HepG2 (cell line): ENCODE data around the gene SCIN. TPM values are rescaled to one million over a fixed set of nuclear protein-coding genes. Genes with fewer than 3 reads are reported as not detected.
"Not testable (repeated sequence)": the region's sequence is repeated elsewhere in the genome, so short reads cannot be mapped to it uniquely, and the experiment has no call there.

Experiments
- ATAC-seq: fragments of 200-7000 bp; cut with Tn5 transposase; 3 replicates; pipeline ENCODE4 v1.9.1; 2020; ENCODE audit warnings: mild to moderate bottlenecking, moderate library complexity
- BruUV-seq: library from RNA; stranded (reverse); fragments of 400-500 nt; replicated peaks from 2 replicates; lab custom pipeline; 2021; lab: Mats Ljungman, UMichigan
- CTCF ChIA-PET: fragments of 300-600 bp; formaldehyde crosslinking; extraction: SDS; loops from one replicate; lab custom pipeline; 2021; ENCODE audit warnings: low total read pairs, inconsistent platforms, low intra/inter-chr PET ratio; lab: Yijun Ruan, JAX
- POLR2A ChIA-PET: fragments of 350-600 bp; sonication (Branson Sonifier 250); formaldehyde crosslinking; loops from one replicate; lab custom pipeline; 2020; ENCODE audit warnings: antibody characterized with exemption, inconsistent platforms; lab: Yijun Ruan, JAX
- DNase-seq: peaks from one replicate; pipeline ENCODE4 v3.0.0-alpha.2; 2015; ENCODE audit warnings: low spot score
- FAIRE-seq: peaks from 3 replicates; lab custom pipeline; 2011; peaks lifted over from hg19 to GRCh38; lab: Jason Lieb, UNC
- H2AFZ ChIP-seq: one replicate; pipeline ENCODE4 v1.6.1; 2011; ENCODE audit warnings: low read length, inconsistent platforms
- H3K27ac ChIP-seq: fragments of 300-600 bp; 3 replicates; pipeline ENCODE4 v1.8.0; 2011; ENCODE audit warnings: mixed run types, mild to moderate bottlenecking, mixed read lengths, low read length, inconsistent platforms; ENCODE audit not compliant: insufficient read depth; ENCODE audit errors: extremely low read length
- H3K27me3 ChIP-seq, 2 experiments: fragments of 200-600 bp in 1 of 2; 2 replicates in 1 of 2; 3 replicates in 1 of 2; pipeline versions ENCODE4 v1.6.0 to v1.8.0; 2011; ENCODE audit warnings: low read length in 2 of 2, mild to moderate bottlenecking in 2 of 2, moderate library complexity in 2 of 2, inconsistent platforms in 1 of 2; ENCODE audit not compliant: insufficient read depth in 2 of 2, control insufficient read depth in 1 of 2
- H3K36me3 ChIP-seq, 2 experiments: fragments of 200-600 bp in 1 of 2; replicated peaks in 1 of 2; 2 replicates in 1 of 2; 3 replicates in 1 of 2; pipeline versions ENCODE4 v1.5.1 to v1.8.0; 2011; ENCODE audit warnings: low read length in 2 of 2, inconsistent platforms in 1 of 2; ENCODE audit not compliant: insufficient read depth in 2 of 2, control insufficient read depth in 1 of 2
- H3K4me1 ChIP-seq: 2 replicates; pipeline ENCODE4 v1.5.1; 2012; ENCODE audit warnings: low read length, inconsistent platforms; ENCODE audit not compliant: insufficient read depth
- H3K4me2 ChIP-seq: 2 replicates; pipeline ENCODE4 v1.6.0; 2011; ENCODE audit warnings: low read depth, low read length, inconsistent platforms
- H3K4me3 ChIP-seq, 3 experiments: fragments of 200-600 bp in 1 of 3; sonication (generic), shearing (Covaris generic) in 1 of 3; replicated peaks in 1 of 3; 2 replicates each; pipeline ENCODE4 v1.5.1; 2011 to 2016; ENCODE audit warnings: low read length in 3 of 3, inconsistent platforms in 2 of 3, low read depth in 2 of 3, mild to moderate bottlenecking in 2 of 3, control low read depth in 1 of 3, mixed read lengths in 1 of 3; ENCODE audit not compliant: insufficient read depth in 1 of 3
- H3K79me2 ChIP-seq: one replicate; pipeline ENCODE4 v1.6.1; 2011; ENCODE audit warnings: low read length, inconsistent platforms; ENCODE audit not compliant: insufficient read depth
- H3K9ac ChIP-seq: 2 replicates; pipeline ENCODE4 v1.6.0; 2011; ENCODE audit warnings: mild to moderate bottlenecking, low read depth, low read length, inconsistent platforms; ENCODE audit not compliant: insufficient read depth
- H3K9me3 ChIP-seq: 2 replicates; pipeline ENCODE4 v1.5.1; 2012; ENCODE audit warnings: mild to moderate bottlenecking, low read length
- H4K20me1 ChIP-seq: 2 replicates; pipeline ENCODE4 v1.6.0; 2011; ENCODE audit warnings: inconsistent platforms, mild to moderate bottlenecking, low read length, moderate library complexity; ENCODE audit not compliant: insufficient read depth
- CREB1 ChIP-seq, 2 experiments: fragments of 450-650 bp in 1 of 2; IDR thresholded peaks; 2 replicates each; pipeline ENCODE4 v1.6.1; 2016 to 2017; ENCODE audit warnings: control low read depth in 1 of 2, mild to moderate bottlenecking in 1 of 2, missing compliant biosample characterization in 1 of 2, missing genetic modification characterization in 1 of 2
- DZIP1 ChIP-seq: sonication (generic); formaldehyde crosslinking; IDR thresholded peaks from 2 replicates; pipeline ENCODE4 v1.5.0; 2020; ENCODE audit warnings: mild to moderate bottlenecking, missing genetic modification reagents
- HIC2 ChIP-seq: sonication (generic); formaldehyde crosslinking; IDR thresholded peaks from 2 replicates; pipeline ENCODE4 v1.9.0; 2022; ENCODE audit warnings: low read depth, missing genetic modification reagents
- HNF4G ChIP-seq, 2 experiments: sonication (generic) in 1 of 2; formaldehyde crosslinking in 1 of 2; IDR thresholded peaks; 2 replicates each; pipeline versions ENCODE4 v1.4.0 to v1.6.1; 2011 to 2020; ENCODE audit warnings: borderline replicate concordance in 2 of 2, low read depth in 2 of 2, mild to moderate bottlenecking in 2 of 2, low read length in 1 of 2, missing genetic modification reagents in 1 of 2, moderate library complexity in 1 of 2
- ZNF746 ChIP-seq: sonication (generic); formaldehyde crosslinking; IDR thresholded peaks from 2 replicates; pipeline ENCODE4 v1.8.0; 2022; ENCODE audit warnings: mild to moderate bottlenecking, missing genetic modification reagents
- WGBS: methylation state at CpG from one replicate; pipeline ENCODE4 v1.1.6; 2017; ENCODE audit warnings: low lambda C conversion rate; 5-methylcytosine and 5-hydroxymethylcytosine counted together
- in situ Hi-C: cut with HindIII; loops from 2 replicates; pipeline ENCODE4 v1.10.0; 2017; ENCODE audit warnings: low pct_unique_long_range_greater_than_20kb; ENCODE audit not compliant: extremely low pct_ligation_motif_present
- intact Hi-C: fragments of 100-400 bp; cut with micrococcal nuclease; formaldehyde crosslinking; loops from one replicate; pipeline ENCODE4 v1.10.0; 2022; ENCODE audit not compliant: unreplicated experiment
- polyA plus RNA-seq, 8 experiments: library from polyadenylated mRNA; depleted of rRNA in 3 of 8; stranded (reverse) in 7 of 8; unstranded in 1 of 8; fragments of >200 nt; fragmentation: Illumina TruSeq in 4 of 8; extraction: Trizol in 4 of 8; gene quantifications; 2 replicates each; pipeline versions ENCODE4 v1.2.1 to v1.2.3, GENCODE V29; 2011 to 2016; ENCODE audit warnings: low read depth in 4 of 8, missing spikeins in 1 of 8, mixed read lengths in 1 of 8; ENCODE audit not compliant: insufficient read depth in 1 of 8
- total RNA-seq, 5 experiments: library from RNA; depleted of rRNA; stranded (reverse); fragments of >200 nt; fragmentation: Illumina TruSeq; extraction: Trizol; gene quantifications; 2 replicates each; pipeline ENCODE4 v1.2.3, GENCODE V29; 2016; ENCODE audit warnings: low read depth in 1 of 5

Gene SCIN
- total and polyA plus RNA-seq, 2 of the 13 experiments (the other 11 are each of a cell fraction or from before 2014, with no cell fraction given), result not detected

- ATAC-seq, H4K20me1 ChIP-seq, H2AFZ ChIP-seq, H3K79me2 ChIP-seq, H3K4me1 ChIP-seq, H3K9me3 ChIP-seq, DNase-seq, H3K4me2 ChIP-seq, H3K36me3 ChIP-seq, BruUV-seq, H3K9ac ChIP-seq, FAIRE-seq, POLR2A ChIA-PET, CTCF ChIA-PET, H3K27ac ChIP-seq, H3K27me3 ChIP-seq, H3K4me3 ChIP-seq: not testable (repeated sequence)
- in situ Hi-C loops, result loop anchor here (5.0 to 10.0 kb wide), 2 partner anchors 97 to 735 kb away; no protein-coding TSS in a partner anchor
- intact Hi-C loops, result loop anchor here (10.0 kb wide), 1 partner anchor 587 kb away; no protein-coding TSS in a partner anchor
- WGBS, result 0% methylated on average over 1 of the region's 1 CpG
These were observed 42.9 kb upstream of the SCIN start for GRCh38 chr7:12527670-12528069.

- Histone ChIP-seq H3K4me1 (no peaks in the 10 kb centered on the region), H3K4me3 (no peak overlapping the region), H3K9ac (no peak overlapping the region), H4K20me1 (no peaks in the 10 kb centered on the region), H3K4me2 (no peak overlapping the region), H3K27ac (no peak overlapping the region), H3K36me3 (no peaks in the 10 kb centered on the region), H3K9me3 (no peaks in the 10 kb centered on the region), H3K27me3 (no peaks in the 10 kb centered on the region), H2AFZ (no peak overlapping the region), H3K79me2 (no peaks in the 10 kb centered on the region)
- FAIRE-seq (no peak), ATAC-seq (no peak), DNase-seq (no peak)
- intact Hi-C loops (loop anchor here (10.0 kb wide), 1 partner anchor 585 kb away; no protein-coding TSS in a partner anchor), in situ Hi-C loops (loop anchor here (5.0 to 10.0 kb wide), 2 partner anchors 95 to 732 kb away; no protein-coding TSS in a partner anchor)
- ChIA-PET CTCF (no interaction called here), POLR2A (no interaction called here)
- TF ChIP-seq DZIP1 (CRISPR knock-in tag), result no peak
- no peak for TF ChIP-seq ZNF746 (CRISPR knock-in tag)
- TF ChIP-seq CREB1 (IDR thresholded peaks at IDR 0.05), result no peak
- TF ChIP-seq CREB1 (CRISPR knock-in tag; IDR thresholded peaks at IDR 0.05), result no peak
- TF ChIP-seq HIC2 (CRISPR knock-in tag), result no peak
- no peak for TF ChIP-seq HNF4G (IDR thresholded peaks at IDR 0.05; ENCODE audit: borderline replicate concordance, low read depth, low read length)
- no peak for TF ChIP-seq HNF4G (CRISPR knock-in tag; IDR thresholded peaks at IDR 0.05; ENCODE audit: borderline replicate concordance, low read depth)
- BruUV-seq, result no TSS peak
- 29% methylated on average over 7 of the region's 8 CpGs for WGBS
These were observed 40.4 kb upstream of the SCIN start for GRCh38 chr7:12529971-12530710.
